DND-41 (cell line): ENCODE measurements around the gene PIK3CB.
"Not testable (repeated sequence)": the region's sequence is repeated elsewhere in the genome, so short reads cannot be mapped to it uniquely, and the experiment has no call there.

Source experiments
- ATAC-seq: fragments of 200-7000 bp; cut with Tn5 transposase; 3 replicates; pipeline ENCODE4 v1.9.1; 2021; ENCODE audit warnings: low read depth; ENCODE audit not compliant: insufficient read depth
- DNase-seq: peaks from one replicate; pipeline ENCODE4 v3.0.0-alpha.2; 2020
- H2AFZ ChIP-seq: 2 replicates; pipeline ENCODE4 v1.6.0; 2012; ENCODE audit warnings: low read depth, low read length
- H3K27ac ChIP-seq: 2 replicates; pipeline ENCODE4 v1.5.1; 2012; ENCODE audit warnings: low read length, inconsistent platforms
- H3K27me3 ChIP-seq: fragments of 200-600 bp; sonication (generic); 2 replicates; pipeline ENCODE4 v1.6.0; 2012; ENCODE audit warnings: low read length, mild to moderate bottlenecking, inconsistent platforms; ENCODE audit not compliant: insufficient read depth, poor library complexity
- H3K36me3 ChIP-seq: 2 replicates; pipeline ENCODE4 v1.5.1; 2012; ENCODE audit warnings: low read length, inconsistent platforms; ENCODE audit not compliant: insufficient read depth
- H3K4me1 ChIP-seq: 2 replicates; pipeline ENCODE4 v1.5.1; 2012; ENCODE audit warnings: mild to moderate bottlenecking, low read length; ENCODE audit not compliant: insufficient read depth
- H3K4me2 ChIP-seq: 2 replicates; pipeline ENCODE4 v1.6.0; 2012; ENCODE audit warnings: mild to moderate bottlenecking, moderate library complexity, low read length, inconsistent platforms; ENCODE audit not compliant: insufficient read depth
- H3K4me3 ChIP-seq, 2 experiments: fragments of 200-600 bp in 1 of 2; shearing (Covaris generic) in 1 of 2; 2 replicates each; pipeline ENCODE4 v1.5.1; 2012 to 2016; ENCODE audit warnings: inconsistent platforms in 2 of 2, low read length in 2 of 2, mild to moderate bottlenecking in 2 of 2, low read depth in 1 of 2, moderate library complexity in 1 of 2
- H3K79me2 ChIP-seq: 2 replicates; pipeline ENCODE4 v1.6.0; 2012; ENCODE audit warnings: low read length, inconsistent platforms; ENCODE audit not compliant: insufficient read depth
- H3K9ac ChIP-seq: 2 replicates; pipeline ENCODE4 v1.6.0; 2012; ENCODE audit warnings: low read depth, mild to moderate bottlenecking, inconsistent platforms, low read length, moderate library complexity
- H3K9me3 ChIP-seq: 2 replicates; pipeline ENCODE4 v1.5.1; 2012; ENCODE audit warnings: low read length, moderate library complexity, mild to moderate bottlenecking, inconsistent platforms; ENCODE audit not compliant: insufficient read depth, severe bottlenecking
- H4K20me1 ChIP-seq: 2 replicates; pipeline ENCODE4 v1.6.0; 2012; ENCODE audit warnings: low read length; ENCODE audit not compliant: insufficient read depth
- CTCF ChIP-seq: IDR thresholded peaks from 2 replicates; pipeline ENCODE4 v1.5.1; 2012; ENCODE audit warnings: borderline replicate concordance, low read length, moderate library complexity, mild to moderate bottlenecking; ENCODE audit not compliant: poor library complexity, severe bottlenecking; ENCODE audit errors: extremely low read depth
- EZH2 ChIP-seq: IDR thresholded peaks from 3 replicates; pipeline ENCODE4 v1.6.1; 2012; ENCODE audit warnings: borderline replicate concordance, low read depth, mild to moderate bottlenecking, moderate library complexity, low read length, inconsistent platforms; ENCODE audit not compliant: severe bottlenecking

Gene PIK3CB

DNA sequence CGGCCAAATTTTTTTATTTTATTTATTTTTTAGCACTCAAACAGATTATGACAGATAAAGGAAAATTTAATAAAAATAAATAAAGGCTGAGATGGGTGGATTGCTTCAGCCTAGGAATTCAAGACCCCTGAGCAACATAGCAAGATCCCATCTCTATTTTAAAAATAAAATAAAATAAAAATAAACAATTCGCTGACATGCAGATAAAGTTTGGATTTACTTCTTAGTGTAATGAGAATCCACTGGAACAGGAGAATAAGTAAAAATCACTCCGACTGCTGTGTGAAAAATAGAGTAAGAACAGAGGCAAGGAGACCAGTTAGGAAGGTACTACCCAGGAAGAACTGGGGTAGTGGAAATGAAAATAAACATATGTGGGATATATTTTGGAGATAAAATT, 5.6 kb downstream of the PIK3CB start:
- no peak overlapping the region for H3K4me3 ChIP-seq
- H3K9me3 ChIP-seq = no peaks in the 10 kb centered on the region
- peaks cover 17% of the 10 kb centered on the region for H3K36me3 ChIP-seq
- no peak overlapping the region for H3K4me2 ChIP-seq
- ATAC-seq = no peak
- DNase-seq = no peak
- H3K27ac ChIP-seq = no peak overlapping the region
- H3K9ac ChIP-seq = no peak overlapping the region
- peaks cover 84% of the 10 kb centered on the region for H3K79me2 ChIP-seq
- no peak overlapping the region for H2AFZ ChIP-seq
- peaks cover 23% of the 10 kb centered on the region for H3K4me1 ChIP-seq
- no peak for TF ChIP-seq EZH2
- TF ChIP-seq CTCF = no peak
- H3K27me3 ChIP-seq = no peaks in the 10 kb centered on the region
- H4K20me1 ChIP-seq = peaks cover 17% of the 10 kb centered on the region; the same call in 1 of the 2 replicates

DNA sequence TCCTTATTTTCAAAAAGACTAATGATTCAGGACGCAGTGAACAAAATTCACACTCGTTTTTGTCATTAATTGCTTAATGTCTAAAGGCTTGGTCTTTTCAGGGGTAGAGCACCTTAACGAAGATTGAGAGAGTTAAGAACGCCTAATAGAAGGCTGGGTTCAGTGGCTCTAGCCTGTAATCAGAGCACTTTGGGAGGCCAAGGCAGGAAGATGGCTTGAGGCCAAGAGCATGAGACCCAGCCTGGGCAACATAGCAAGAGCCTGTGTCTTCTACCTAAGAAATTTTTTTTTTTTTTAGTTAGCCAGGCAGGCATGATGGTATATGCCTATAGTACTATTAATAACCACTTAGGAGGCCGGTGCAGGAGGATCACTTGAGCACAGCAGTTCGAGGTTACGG, 7.5 kb downstream of the PIK3CB start:
- Histone ChIP-seq H3K27me3 (no peaks in the 10 kb centered on the region), H3K4me3 (no peak overlapping the region), H3K4me1 (peaks cover 5% of the 10 kb centered on the region; the same call in 1 of the 2 replicates), H3K4me2 (no peak overlapping the region), H3K9ac (no peak overlapping the region), H3K79me2 (peaks cover 79% of the 10 kb centered on the region), H3K27ac (no peak overlapping the region), H3K9me3 (no peaks in the 10 kb centered on the region), H4K20me1 (peaks cover 16% of the 10 kb centered on the region; the same call in 1 of the 2 replicates), H2AFZ (no peak overlapping the region), H3K36me3 (peaks cover 14% of the 10 kb centered on the region)
- TF ChIP-seq EZH2 (no peak), CTCF (no peak)
- DNase-seq (no peak), ATAC-seq (0 out of 3 replicates have a peak, but pooled peaks have one; percentile 14)

DNA sequence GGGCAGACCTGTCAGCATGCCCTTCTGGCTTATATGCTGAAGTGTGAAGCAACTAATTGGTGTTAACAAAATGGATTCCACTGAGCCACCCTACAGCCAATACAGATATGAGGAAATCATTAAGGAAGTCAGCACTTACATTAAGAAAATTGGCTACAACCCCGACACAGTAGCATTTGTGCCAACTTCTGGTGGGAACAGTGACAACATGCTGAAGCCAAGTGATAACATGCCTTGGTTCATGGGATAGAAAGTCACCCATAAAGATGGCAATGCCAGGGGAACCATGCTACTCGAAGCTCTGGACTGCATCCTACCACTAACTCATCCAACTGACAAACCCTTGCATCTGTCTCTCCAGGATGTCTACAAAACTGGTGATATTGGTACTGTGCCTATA, 9.4 kb downstream of the PIK3CB start:
- H3K79me2 ChIP-seq = peaks cover 80% of the 10 kb centered on the region
- DNase-seq (no peak), ATAC-seq (no peak)
- no peak overlapping the region for H3K9ac ChIP-seq
- H3K27ac ChIP-seq = peak overlapping the region; percentile 3; the same call in 1 of the 2 replicates
- H3K27me3 ChIP-seq = no peaks in the 10 kb centered on the region
- no peak overlapping the region for H3K4me3 ChIP-seq
- no peaks in the 10 kb centered on the region for H3K9me3 ChIP-seq
- peaks cover 13% of the 10 kb centered on the region; the same call in 1 of the 2 replicates for H4K20me1 ChIP-seq
- TF ChIP-seq EZH2 = no peak
- TF ChIP-seq CTCF = no peak
- peaks cover 14% of the 10 kb centered on the region for H3K36me3 ChIP-seq
- no peak overlapping the region for H2AFZ ChIP-seq
- H3K4me1 ChIP-seq = no peaks in the 10 kb centered on the region
- no peak overlapping the region for H3K4me2 ChIP-seq

- Histone ChIP-seq H3K36me3 (peaks cover 14% of the 10 kb centered on the region), H3K79me2 (peaks cover 80% of the 10 kb centered on the region), H3K27ac (no peak overlapping the region), H3K9ac (no peak overlapping the region), H3K4me2 (no peak overlapping the region), H3K4me1 (no peaks in the 10 kb centered on the region), H4K20me1 (peaks cover 22% of the 10 kb centered on the region; the same call in 1 of the 2 replicates), H2AFZ (no peak overlapping the region), H3K4me3 (no peak overlapping the region), H3K27me3 (no peaks in the 10 kb centered on the region), H3K9me3 (no peaks in the 10 kb centered on the region)
- DNase-seq (no peak), ATAC-seq (no peak)
- no peak for TF ChIP-seq CTCF
- no peak for TF ChIP-seq EZH2
Measured at GRCh38 chr3:138824114-138824506, 10.6 kb downstream of the PIK3CB start.

DNA sequence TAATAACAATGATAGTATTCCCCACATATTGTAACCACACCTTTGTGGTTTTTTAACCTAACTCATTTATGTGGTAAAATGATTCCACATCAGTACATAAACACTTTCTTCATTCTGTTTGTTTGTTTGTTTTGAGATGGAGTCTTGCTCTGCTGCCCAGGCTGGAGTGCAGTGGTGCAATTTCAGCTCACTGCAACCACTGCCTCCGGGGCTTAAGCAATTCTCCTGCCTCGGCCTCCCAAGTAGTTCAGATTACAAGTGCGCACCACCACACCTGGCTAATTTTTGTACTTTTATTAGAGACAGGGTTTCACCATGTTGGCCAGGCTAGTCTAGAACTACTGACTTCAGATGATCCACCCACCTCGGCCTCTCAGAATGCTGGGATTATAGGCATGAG, 14.3 kb downstream of the PIK3CB start:
- not testable (repeated sequence) for H3K27ac ChIP-seq, H3K27me3 ChIP-seq, H3K4me1 ChIP-seq, H3K4me2 ChIP-seq, DNase-seq, H3K4me3 ChIP-seq, H3K36me3 ChIP-seq, ATAC-seq, H2AFZ ChIP-seq, H3K9me3 ChIP-seq, H3K9ac ChIP-seq
- H3K79me2 ChIP-seq = peaks cover 77% of the 10 kb centered on the region
- H4K20me1 ChIP-seq = peaks cover 25% of the 10 kb centered on the region; the same call in 1 of the 2 replicates
